ENCODE measurements around the gene NAA35.

DNA sequence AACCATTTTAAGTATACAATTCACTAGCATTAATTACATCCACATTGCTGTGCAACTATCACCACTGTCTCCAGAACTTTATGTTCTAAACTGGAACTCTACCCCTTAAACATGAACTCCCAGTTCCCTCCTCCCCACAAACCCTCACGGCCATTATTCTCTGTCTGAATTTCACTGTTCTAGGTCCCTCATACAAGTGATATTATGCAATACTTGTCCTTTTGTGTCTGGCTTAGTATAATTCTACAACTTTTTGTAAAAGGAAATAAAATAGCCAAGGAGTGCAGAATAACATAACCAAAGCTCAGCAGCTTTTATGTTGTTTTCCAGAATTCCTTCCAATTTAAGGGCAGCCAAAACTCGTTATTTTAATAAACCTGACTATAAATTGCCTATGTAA lies 53.2 kb downstream of the NAA35 start:
- TF ChIP-seq, protein P1, sequence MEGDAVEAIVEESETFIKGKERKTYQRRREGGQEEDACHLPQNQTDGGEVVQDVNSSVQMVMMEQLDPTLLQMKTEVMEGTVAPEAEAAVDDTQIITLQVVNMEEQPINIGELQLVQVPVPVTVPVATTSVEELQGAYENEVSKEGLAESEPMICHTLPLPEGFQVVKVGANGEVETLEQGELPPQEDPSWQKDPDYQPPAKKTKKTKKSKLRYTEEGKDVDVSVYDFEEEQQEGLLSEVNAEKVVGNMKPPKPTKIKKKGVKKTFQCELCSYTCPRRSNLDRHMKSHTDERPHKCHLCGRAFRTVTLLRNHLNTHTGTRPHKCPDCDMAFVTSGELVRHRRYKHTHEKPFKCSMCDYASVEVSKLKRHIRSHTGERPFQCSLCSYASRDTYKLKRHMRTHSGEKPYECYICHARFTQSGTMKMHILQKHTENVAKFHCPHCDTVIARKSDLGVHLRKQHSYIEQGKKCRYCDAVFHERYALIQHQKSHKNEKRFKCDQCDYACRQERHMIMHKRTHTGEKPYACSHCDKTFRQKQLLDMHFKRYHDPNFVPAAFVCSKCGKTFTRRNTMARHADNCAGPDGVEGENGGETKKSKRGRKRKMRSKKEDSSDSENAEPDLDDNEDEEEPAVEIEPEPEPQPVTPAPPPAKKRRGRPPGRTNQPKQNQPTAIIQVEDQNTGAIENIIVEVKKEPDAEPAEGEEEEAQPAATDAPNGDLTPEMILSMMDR (IDR thresholded peaks at IDR 0.05), result no peak
- TF ChIP-seq POLR2A (IDR thresholded peaks at IDR 0.05), result no peak
- TF ChIP-seq POLR2AphosphoS5 (IDR thresholded peaks at IDR 0.05; ENCODE audit: insufficient read depth in 1 of 2, low read depth in 1 of 2), result no peak

Data from vagina (tissue), 2 donors.